HepG2 (cell line): ENCODE results near the gene CLTA. TPM values are rescaled to one million over a fixed set of nuclear protein-coding genes. Genes with fewer than 3 reads are reported as not detected.
A peak's percentile ranks its signal among the peaks of the same experiment; 100 is the strongest.

Experiments
- CREM ChIP-seq, 2 experiments: sonication (generic) in 1 of 2; formaldehyde crosslinking in 1 of 2; IDR thresholded peaks; 2 replicates each; pipeline versions ENCODE4 v1.4.0 to v1.6.1; 2016 to 2020; ENCODE audit warnings: antibody characterized with exemption in 1 of 2, mild to moderate bottlenecking in 1 of 2, missing genetic modification reagents in 1 of 2
- E2F2 ChIP-seq: sonication (generic); formaldehyde crosslinking; IDR thresholded peaks from 2 replicates; pipeline ENCODE4 v1.4.0; 2020; ENCODE audit warnings: missing genetic modification reagents, borderline replicate concordance
- NCOA1 ChIP-seq: sonication (generic); formaldehyde crosslinking; IDR thresholded peaks from 2 replicates; pipeline ENCODE4 v1.9.0; 2021; ENCODE audit warnings: missing genetic modification reagents
- NONO ChIP-seq, 2 experiments: fragments of 450-650 bp in 1 of 2; sonication (generic) in 1 of 2; formaldehyde crosslinking in 1 of 2; IDR thresholded peaks in 1 of 2; conservative IDR thresholded peaks in 1 of 2; 2 replicates each; pipeline versions ENCODE4 v1.6.1 to v1.8.0; 2017 to 2022; ENCODE audit warnings: mild to moderate bottlenecking in 1 of 2, missing genetic modification reagents in 1 of 2, moderate library complexity in 1 of 2
- USF2 ChIP-seq, 2 experiments: sonication (generic) in 1 of 2; formaldehyde crosslinking in 1 of 2; IDR thresholded peaks; 2 replicates each; pipeline versions ENCODE4 v1.5.1 to v1.6.1; 2011 to 2020; ENCODE audit warnings: borderline replicate concordance in 1 of 2, low read depth in 1 of 2, low read length in 1 of 2, mild to moderate bottlenecking in 1 of 2, missing genetic modification reagents in 1 of 2, moderate library complexity in 1 of 2
- ZBTB20 ChIP-seq: sonication (generic); formaldehyde crosslinking; IDR thresholded peaks from 2 replicates; pipeline ENCODE4 v1.8.1; 2023; ENCODE audit warnings: missing genetic modification reagents, low read depth, mild to moderate bottlenecking, borderline replicate concordance
- ZBTB39 ChIP-seq: sonication (generic); formaldehyde crosslinking; IDR thresholded peaks from 2 replicates; pipeline ENCODE4 v1.5.0; 2020; ENCODE audit warnings: missing genetic modification reagents
- ZMAT5 ChIP-seq: sonication (generic); formaldehyde crosslinking; IDR thresholded peaks from 2 replicates; pipeline ENCODE4 v1.5.0; 2020; ENCODE audit warnings: mild to moderate bottlenecking, low read depth, missing genetic modification reagents, borderline replicate concordance
- ZNF18 ChIP-seq: sonication (generic); formaldehyde crosslinking; IDR thresholded peaks from 2 replicates; pipeline ENCODE4 v1.8.0; 2022; ENCODE audit warnings: mild to moderate bottlenecking, missing genetic modification reagents; ENCODE audit not compliant: insufficient replicate concordance
- ZNF281 ChIP-seq: sonication (generic); formaldehyde crosslinking; IDR thresholded peaks from 2 replicates; pipeline ENCODE4 v1.4.0; 2020; ENCODE audit warnings: missing genetic modification reagents, borderline replicate concordance
- ZNF570 ChIP-seq: sonication (generic); formaldehyde crosslinking; IDR thresholded peaks from 2 replicates; pipeline ENCODE4 v1.4.0; 2020; ENCODE audit warnings: mild to moderate bottlenecking, missing genetic modification reagents, borderline replicate concordance
- ZNF691 ChIP-seq: sonication (generic); formaldehyde crosslinking; IDR thresholded peaks from 2 replicates; pipeline ENCODE4 v1.4.0; 2020; ENCODE audit warnings: missing genetic modification reagents, low read depth, mild to moderate bottlenecking, borderline replicate concordance
- ZNF83 ChIP-seq: sonication (generic); formaldehyde crosslinking; IDR thresholded peaks from 2 replicates; pipeline ENCODE4 v1.4.0; 2020; ENCODE audit warnings: missing genetic modification reagents, mild to moderate bottlenecking, borderline replicate concordance
- polyA plus RNA-seq, 8 experiments: library from polyadenylated mRNA; depleted of rRNA in 3 of 8; stranded (reverse) in 7 of 8; unstranded in 1 of 8; fragments of >200 nt; fragmentation: Illumina TruSeq in 4 of 8; extraction: Trizol in 4 of 8; gene quantifications; 2 replicates each; pipeline versions ENCODE4 v1.2.1 to v1.2.3, GENCODE V29; 2011 to 2016; ENCODE audit warnings: low read depth in 4 of 8, missing spikeins in 1 of 8, mixed read lengths in 1 of 8; ENCODE audit not compliant: insufficient read depth in 1 of 8
- total RNA-seq, 5 experiments: library from RNA; depleted of rRNA; stranded (reverse); fragments of >200 nt; fragmentation: Illumina TruSeq; extraction: Trizol; gene quantifications; 2 replicates each; pipeline ENCODE4 v1.2.3, GENCODE V29; 2016; ENCODE audit warnings: low read depth in 1 of 5

CLTA gene
- total and polyA plus RNA-seq, 2 of the 13 experiments (the other 11 are each of a cell fraction or from before 2014, with no cell fraction given): 143 to 222 TPM

- TF ChIP-seq ZNF18 (CRISPR knock-in tag): no peak
- TF ChIP-seq NCOA1 (CRISPR knock-in tag): peak; percentile 63; the same call in 1 of the 2 replicates
- 0 out of 2 replicates have a peak, but pooled peaks have one; percentile 27 for TF ChIP-seq CREM (IDR thresholded peaks at IDR 0.05)
- TF ChIP-seq CREM (CRISPR knock-in tag; IDR thresholded peaks at IDR 0.05): no peak
- TF ChIP-seq ZBTB20 (CRISPR knock-in tag): peak; percentile 40; the same call in 1 of the 2 replicates
- no peak for TF ChIP-seq ZNF691 (CRISPR knock-in tag)
- TF ChIP-seq ZNF281 (CRISPR knock-in tag): peak; percentile 73; the same call in 1 of the 2 replicates
- TF ChIP-seq E2F2 (CRISPR knock-in tag): peak; percentile 86; the same call in 1 of the 2 replicates
- TF ChIP-seq NONO (IDR thresholded peaks at IDR 0.05): no peak
- peak; percentile 97 for TF ChIP-seq NONO (CRISPR knock-in tag; conservative IDR thresholded peaks at IDR 0.05)
- TF ChIP-seq ZMAT5 (CRISPR knock-in tag): no peak
- TF ChIP-seq ZBTB39 (CRISPR knock-in tag): no peak
- TF ChIP-seq ZNF83: peak; percentile 34; the same call in 1 of the 2 replicates
- no peak for TF ChIP-seq ZNF570 (CRISPR knock-in tag)
- no peak for TF ChIP-seq USF2 (IDR thresholded peaks at IDR 0.05; ENCODE audit: low read depth, low read length)
- TF ChIP-seq USF2 (CRISPR knock-in tag; IDR thresholded peaks at IDR 0.05; ENCODE audit: borderline replicate concordance): peak; percentile 10; the same call in 1 of the 2 replicates
Measured at GRCh38 chr9:36258208-36258995, 67.7 kb downstream of the CLTA start, which contains the start of gene GNE (continued).
